ENCODE results near the gene GLIS1.

The GLIS1 gene

GRCh38 chr1:53587252-53587988, 151.5 kb downstream of the GLIS1 start:
- DNase-seq, result no peak

- DNase-seq, result no peak
Measured at GRCh38 chr1:53586765-53587164, 152.2 kb downstream of the GLIS1 start.

- DNase-seq, result no peak
Measured at GRCh38 chr1:53585565-53585964, 153.4 kb downstream of the GLIS1 start.

- DNase-seq, result no peak
Measured at GRCh38 chr1:53585129-53585528, 153.8 kb downstream of the GLIS1 start.

- DNase-seq, result no peak
Measured at GRCh38 chr1:53584777-53585107, 154.2 kb downstream of the GLIS1 start.

GRCh38 chr1:53583868-53584776, 154.8 kb downstream of the GLIS1 start:
- DNase-seq, result no peak

- DNase-seq, result no peak
Measured at GRCh38 chr1:53583021-53583867, 155.7 kb downstream of the GLIS1 start.

- no peak for DNase-seq
Measured at GRCh38 chr1:53582211-53583020, 156.5 kb downstream of the GLIS1 start.

- DNase-seq, result no peak
Measured at GRCh38 chr1:53581476-53581875, 157.5 kb downstream of the GLIS1 start.

GRCh38 chr1:53580739-53581475, 158.1 kb downstream of the GLIS1 start:
- DNase-seq, result no peak

GRCh38 chr1:53580009-53580400, 159.0 kb downstream of the GLIS1 start:
- no peak for DNase-seq

- DNase-seq, result no peak
Measured at GRCh38 chr1:53579221-53580008, 159.5 kb downstream of the GLIS1 start.

- DNase-seq, result no peak
Measured at GRCh38 chr1:53578358-53578757, 160.6 kb downstream of the GLIS1 start.

GRCh38 chr1:53577761-53578100, 161.2 kb downstream of the GLIS1 start:
- DNase-seq, result no peak

GRCh38 chr1:53576866-53577760, 161.9 kb downstream of the GLIS1 start:
- no peak for DNase-seq

- DNase-seq, result no peak
Measured at GRCh38 chr1:53576381-53576801, 162.6 kb downstream of the GLIS1 start.

GRCh38 chr1:53575955-53576320, 163.0 kb downstream of the GLIS1 start:
- no peak for DNase-seq

GRCh38 chr1:53575141-53575954, 163.6 kb downstream of the GLIS1 start:
- no peak for DNase-seq

GRCh38 chr1:53574621-53575020, 164.3 kb downstream of the GLIS1 start:
- DNase-seq, result no peak

Measured in NCI-H2081 treated with DMSO at 0.1 percent for 48 hours (cell line).